GM04504 (cell line): Measurements from ENCODE around the gene PLXNA2.

Experiments
- DNase-seq: peaks from one replicate; pipeline ENCODE4 v3.0.0-alpha.2; 2012; ENCODE audit warnings: low read depth

PLXNA2 gene

GRCh38 chr1:208239473-208240381 is 4.5 kb downstream of the PLXNA2 start:
- DNase-seq = no peak

DNA sequence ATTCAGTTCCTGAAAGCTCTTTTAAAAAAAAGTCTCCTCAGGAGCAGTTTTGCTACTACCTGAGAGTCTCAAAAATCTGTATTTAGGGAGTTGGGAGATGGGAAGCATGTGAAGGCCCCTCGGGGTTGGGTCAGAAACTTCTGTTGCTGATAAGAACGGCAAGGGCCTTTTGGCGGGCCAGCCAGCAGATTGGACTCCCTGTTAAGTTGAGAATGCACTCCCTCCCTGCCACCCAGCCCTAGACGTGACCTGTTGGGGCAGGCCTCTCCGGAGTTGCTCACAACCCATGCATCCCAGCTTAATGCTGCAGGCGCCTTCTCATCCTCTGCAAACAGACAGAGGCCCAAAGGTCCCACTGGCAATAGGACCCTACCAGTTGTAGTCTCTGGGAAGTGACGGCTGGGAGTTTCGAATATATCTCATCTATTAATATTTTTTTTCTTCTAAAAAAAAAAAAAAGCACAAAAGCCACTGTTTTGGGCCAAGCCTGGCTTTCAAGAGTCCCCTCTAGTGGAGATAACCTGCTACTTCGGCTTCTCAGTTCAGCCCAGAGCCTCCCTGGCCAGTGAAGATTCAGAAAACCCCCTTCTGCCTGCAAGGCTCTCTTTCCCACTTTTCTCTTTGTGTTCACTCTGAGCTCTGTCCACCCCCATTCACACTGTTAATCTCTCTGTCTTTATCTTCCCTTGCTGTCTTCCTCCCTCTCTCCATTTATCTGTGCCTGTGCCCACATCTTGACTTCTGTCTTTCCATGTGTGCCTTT is 5.3 kb downstream of the PLXNA2 start:
- no peak for DNase-seq

- DNase-seq = no peak
Measured at GRCh38 chr1:208237241-208237640, 6.9 kb downstream of the PLXNA2 start.

DNA sequence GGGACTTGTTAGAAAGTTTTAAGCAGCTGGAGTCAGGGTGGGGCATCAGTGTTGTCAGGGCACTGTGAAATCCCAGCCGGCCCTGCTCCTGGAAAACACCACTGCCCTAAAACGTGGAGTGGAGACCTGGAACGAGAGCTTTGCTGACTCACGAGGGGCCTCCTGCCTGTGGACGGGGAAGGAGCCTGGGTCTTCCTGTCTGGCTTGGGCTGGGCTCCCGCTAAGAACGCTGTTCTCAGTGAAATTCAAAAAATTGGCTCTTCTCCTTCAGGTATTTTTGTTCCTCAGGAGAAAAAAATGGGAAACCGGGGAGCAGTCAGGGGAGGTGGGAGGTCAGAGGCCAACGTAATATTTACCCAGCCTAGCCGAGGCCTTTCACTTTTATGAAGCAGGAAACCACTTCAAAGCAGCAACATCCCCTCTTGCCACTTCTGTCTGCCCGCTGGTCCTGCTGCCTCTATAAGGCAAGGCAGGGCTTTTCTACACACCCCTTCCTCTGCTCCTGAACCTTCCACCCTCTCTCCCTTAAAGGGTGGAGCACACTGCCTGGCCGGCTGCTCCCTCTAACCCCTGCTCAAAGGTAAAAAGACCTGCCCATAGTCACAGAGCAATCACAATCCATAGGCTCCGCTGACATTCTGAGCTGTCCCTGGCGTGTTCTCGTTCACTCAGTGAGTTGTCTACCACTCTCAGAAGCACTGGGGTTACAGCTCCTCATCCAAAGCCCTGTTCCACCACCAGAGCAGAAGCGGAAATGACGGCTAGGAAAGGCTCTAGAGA is 8.0 kb downstream of the PLXNA2 start:
- no peak for DNase-seq

DNA sequence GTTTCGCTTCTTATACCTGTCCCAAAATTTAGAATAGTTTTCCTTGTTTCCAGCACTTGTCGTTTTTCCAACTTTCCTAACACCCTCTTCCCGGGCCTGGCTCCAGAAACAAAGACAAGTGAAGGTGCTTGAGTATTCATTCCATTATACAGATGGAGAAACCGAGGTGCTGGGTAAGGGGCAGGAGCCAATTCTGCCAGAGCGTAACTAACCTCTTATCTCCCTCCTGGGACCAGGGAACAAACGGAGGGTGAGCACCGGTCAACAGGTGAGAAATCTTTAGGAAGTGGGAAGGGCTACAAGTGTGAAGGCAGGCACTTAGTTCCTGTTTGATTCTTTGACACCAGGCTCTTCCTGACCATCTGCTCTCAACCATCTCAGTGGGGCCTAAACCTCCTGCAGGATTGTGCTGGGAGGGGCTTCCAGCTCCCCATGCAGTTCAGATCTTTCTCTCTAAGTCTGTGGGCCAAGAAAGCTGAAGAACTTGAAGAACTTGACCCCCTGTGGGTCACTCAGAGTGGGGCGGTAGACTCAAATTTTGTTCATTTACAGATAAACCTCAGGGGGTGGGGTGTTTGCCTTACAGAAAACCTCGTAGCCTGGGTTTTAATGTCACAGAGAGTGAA is 8.7 kb downstream of the PLXNA2 start:
- DNase-seq = no peak

DNA sequence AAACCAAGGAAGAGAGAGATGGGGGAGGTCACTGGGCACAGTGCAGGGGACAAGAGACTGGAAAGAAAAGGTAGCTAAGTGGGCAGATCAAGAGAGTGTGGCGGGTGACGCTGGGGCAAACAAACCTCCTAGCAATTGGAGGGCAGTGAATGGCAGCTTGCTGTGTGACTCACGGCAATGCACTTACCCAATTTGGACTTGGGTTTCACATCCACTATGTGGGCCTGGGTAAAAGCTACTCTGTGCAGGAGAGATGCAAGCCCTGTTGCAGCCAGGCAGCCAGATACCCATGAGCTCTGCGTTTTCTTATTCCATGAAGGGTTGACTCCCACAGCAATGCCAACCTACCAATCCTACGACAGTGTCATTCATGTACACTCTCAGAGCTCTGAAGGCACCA is 9.5 kb downstream of the PLXNA2 start:
- no peak for DNase-seq

- no peak for DNase-seq
Measured at GRCh38 chr1:208233978-208234377, 10.2 kb downstream of the PLXNA2 start.

DNA sequence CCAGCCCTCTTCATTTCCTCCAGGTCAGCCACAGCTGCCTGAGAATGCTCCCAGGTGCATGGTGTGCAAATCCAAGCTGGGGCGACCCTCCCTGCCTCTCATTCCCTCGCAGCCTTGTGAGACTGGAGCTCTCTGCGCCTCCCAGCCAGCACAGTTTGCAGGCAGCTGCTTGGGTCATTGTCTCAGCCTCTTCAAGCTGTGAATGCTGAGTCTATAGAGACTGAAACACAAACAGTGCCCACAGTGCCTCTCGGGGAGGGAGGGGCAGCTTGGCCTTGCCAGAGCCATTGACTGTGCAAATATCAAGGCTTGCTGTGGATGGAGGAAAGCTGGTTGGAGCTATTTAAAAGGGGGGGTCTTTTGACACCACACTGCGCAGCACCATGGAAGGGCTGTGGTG is 10.6 kb downstream of the PLXNA2 start:
- no peak for DNase-seq

DNA sequence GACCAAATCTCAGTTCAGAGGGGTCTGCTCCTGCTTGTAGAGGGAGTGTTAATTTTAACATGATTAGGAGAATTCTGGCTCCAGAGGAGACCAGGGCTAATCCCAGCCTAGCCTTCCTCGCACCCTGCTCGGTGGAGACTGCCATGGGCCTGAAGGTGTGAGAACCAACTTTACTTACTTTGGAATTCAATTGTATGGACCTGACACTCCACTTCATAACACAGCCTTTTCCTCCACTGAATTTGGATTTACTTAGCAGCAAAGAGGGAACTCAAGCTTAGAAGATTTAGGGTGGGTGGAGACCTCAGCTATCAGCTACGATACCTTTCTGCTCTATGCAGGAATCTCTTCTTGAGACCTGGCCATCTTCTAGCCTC is 11.5 kb downstream of the PLXNA2 start:
- DNase-seq = no peak

GRCh38 chr1:208231881-208232661 is 12.1 kb downstream of the PLXNA2 start:
- no peak for DNase-seq

DNA sequence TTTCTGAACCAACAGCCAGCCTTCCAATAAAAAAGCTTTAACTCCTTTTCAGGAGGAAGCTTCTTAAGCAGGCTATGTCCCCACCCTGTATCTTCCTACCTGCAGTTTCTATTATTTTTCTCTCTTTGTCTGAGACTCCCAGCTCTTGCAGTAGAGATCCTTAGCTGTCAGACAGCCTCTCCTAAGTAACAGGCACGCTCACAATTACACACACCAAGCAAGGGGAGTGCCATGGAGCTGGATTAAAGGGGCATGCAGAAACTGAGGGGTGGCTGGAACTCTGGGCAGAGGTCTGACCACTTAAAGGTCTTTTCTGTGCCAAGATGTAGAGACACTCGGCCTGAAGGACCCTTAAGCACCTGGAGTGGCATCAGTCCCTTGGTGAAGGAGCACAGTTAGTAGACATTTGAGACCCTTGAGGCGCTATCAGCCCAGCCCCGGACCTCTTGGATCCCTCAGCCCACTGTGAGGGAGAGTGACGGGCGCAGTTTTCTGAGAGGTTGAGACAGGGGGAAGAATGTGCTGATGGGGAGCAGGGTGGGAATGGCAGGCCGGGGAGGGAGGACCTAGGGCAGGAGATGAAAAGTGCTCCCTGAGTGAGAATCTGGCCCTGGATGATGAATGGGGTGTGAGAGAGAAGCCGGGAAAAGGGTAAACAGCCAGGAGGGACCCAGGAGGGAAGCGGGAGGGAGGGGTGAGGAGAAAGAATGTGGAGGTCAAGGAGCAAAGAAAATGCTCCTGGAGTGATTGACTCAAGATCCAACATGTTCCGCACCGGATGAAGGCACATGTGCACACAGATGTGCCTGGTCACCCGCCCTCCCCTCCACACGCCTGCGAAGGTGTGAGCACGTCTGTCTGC is 13.3 kb downstream of the PLXNA2 start:
- no peak for DNase-seq

- DNase-seq = no peak
Measured at GRCh38 chr1:208228550-208228949, 15.6 kb downstream of the PLXNA2 start.

DNA sequence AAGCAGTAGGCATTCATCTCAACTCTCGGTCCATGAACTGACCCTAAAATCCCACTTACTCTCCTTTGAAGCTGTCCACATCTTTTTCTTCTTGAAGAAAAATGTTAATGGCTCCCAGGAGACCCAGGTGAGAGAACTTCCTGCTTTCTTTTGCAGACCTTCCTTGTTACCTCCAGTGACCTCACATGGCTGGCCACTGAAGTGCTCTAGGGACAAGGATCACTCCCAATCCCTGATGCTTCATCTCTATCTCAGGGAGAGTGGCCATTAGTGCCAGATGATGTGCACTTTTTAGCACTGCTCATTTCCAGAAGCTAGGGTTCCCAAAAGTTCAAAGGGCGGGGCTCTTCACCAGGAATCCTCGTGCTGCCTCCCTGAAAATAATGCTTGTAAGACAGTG is 16.2 kb downstream of the PLXNA2 start:
- DNase-seq = no peak

DNA sequence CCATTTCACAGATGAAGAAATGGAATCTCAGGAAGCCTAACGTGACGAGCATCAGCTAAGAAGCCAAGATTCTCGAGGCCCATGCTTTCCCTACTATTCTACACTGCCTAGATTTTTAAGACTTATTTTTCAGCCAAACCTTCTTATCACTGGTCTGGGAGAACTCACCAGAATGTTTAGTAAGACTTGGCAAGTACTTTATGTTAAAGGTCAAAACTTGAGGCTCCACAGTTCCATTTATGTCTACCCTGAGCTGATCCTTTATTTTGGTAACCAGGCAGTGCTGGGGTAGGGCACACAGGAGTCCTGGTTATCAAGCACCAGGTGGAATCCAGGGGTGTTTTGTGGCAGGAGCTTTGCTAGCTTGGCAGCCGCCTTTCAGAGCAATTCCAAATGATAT is 16.8 kb downstream of the PLXNA2 start:
- no peak for DNase-seq

DNA sequence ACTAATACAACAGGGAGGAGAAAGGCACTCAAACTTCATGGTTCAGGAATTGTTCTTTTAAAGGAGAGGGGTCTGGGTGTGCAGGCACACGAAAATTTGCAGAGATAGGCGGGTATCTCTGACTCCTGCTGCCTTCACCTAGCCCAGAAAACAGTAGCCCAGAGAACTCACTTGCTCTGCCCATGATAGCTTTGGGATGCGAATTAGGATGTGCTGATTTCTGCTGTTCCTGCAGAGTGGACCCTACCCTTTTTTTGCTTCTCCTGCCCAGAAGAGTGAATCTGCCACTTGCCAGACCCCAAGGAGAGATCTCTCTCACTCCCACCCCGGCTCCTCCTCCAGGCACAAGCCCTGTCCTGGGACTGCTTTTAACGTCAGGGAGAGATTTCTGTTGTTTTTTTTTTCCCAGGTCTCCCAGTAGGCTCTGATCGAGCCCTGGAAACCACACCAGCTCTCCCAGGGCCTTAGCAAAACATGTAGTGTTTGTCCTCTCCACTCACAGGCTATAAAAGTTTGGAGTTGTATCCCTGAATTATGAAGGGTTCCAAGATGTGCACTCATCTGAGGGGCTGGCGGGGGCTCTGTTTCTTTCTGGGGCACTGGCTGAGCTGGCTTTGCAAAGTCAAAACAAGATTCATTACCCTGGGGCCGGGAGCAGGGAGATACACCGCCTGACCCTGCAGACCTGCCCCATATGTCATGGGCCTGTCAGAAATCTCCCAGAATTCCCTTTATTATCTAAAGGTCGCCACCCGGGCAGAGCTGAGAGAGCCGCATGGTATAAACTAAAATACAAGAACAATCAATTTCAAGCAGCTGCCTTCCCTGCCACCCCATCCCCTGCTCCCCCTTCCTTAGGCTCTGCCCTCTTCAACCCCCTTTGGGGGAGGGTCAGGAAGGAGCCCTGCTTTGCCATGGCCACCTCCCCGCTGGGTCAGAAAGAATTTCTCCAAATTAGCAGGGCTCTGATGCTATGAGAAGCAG is 17.9 kb downstream of the PLXNA2 start:
- no peak for DNase-seq

DNA sequence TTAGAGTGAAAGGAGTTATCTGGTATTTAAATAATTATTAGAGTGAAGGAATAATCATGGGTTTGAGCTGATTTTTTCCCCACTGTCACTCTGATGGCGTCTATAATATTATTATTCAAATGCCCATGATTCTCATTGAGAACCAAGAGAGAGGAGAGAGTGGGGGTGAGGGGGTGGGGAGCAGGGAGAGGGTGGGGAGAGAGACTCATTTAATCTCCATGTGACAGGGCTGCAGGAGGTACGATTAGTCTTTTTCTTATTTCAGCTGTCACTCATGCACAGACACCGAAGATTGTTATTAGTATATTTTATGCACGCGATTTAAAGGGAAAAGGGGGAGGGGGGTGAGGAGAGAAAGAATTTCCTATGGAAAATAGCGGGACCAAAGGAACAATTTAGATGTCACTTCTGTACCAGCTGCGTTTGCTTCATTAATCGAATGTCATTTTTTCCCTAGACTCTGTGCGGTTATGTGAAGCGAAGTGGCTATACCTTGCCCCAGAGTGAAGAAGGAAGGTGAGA is 19.9 kb downstream of the PLXNA2 start:
- no peak for DNase-seq

DNA sequence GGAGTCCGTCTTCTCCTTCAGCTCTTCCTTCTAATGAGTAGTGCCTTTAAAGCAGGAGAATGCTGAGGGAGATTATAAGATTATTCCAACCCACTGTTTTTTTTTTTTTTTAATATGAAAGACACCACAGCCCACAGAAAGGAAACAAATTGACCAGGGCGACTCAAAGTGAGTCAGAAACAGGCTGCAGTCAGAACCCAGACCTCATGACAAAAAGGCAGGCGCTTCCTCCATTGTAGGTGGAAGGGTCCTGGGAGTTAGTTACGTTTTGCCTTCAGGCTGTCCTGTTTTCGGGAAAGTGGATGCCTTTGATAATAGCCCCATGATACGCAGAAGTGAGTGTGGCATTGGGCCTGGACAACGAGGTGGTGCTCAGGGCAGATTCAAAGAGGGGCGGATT is 21.0 kb downstream of the PLXNA2 start:
- no peak for DNase-seq

GRCh38 chr1:208222376-208223126 is 21.6 kb downstream of the PLXNA2 start:
- no peak for DNase-seq
